HepG2 (cell line): Measurements from ENCODE around the gene TNFRSF18. TPM values are rescaled to one million over a fixed set of nuclear protein-coding genes. Genes with fewer than 3 reads are reported as not detected.

Experiments used
- HNF4A ChIP-seq: sonication (generic); formaldehyde crosslinking; IDR thresholded peaks from 2 replicates; pipeline ENCODE4 v1.4.0; 2020; ENCODE audit warnings: missing genetic modification reagents
- HNRNPUL1 ChIP-seq: fragments of 200-400 bp; formaldehyde crosslinking; IDR thresholded peaks from 2 replicates; pipeline ENCODE4 v1.6.1; 2017; ENCODE audit warnings: low read depth, mild to moderate bottlenecking, low read length, moderate library complexity
- MAZ ChIP-seq, 2 experiments: sonication (generic) in 1 of 2; formaldehyde crosslinking in 1 of 2; IDR thresholded peaks; 2 replicates each; pipeline versions ENCODE4 v1.5.0 to v1.6.1; 2012 to 2020; ENCODE audit warnings: low read depth in 2 of 2, mild to moderate bottlenecking in 2 of 2, borderline replicate concordance in 1 of 2, improper control_type of control experiment in 1 of 2, low read length in 1 of 2, missing genetic modification reagents in 1 of 2, moderate library complexity in 1 of 2
- MBD4 ChIP-seq: IDR thresholded peaks from 2 replicates; pipeline ENCODE4 v1.6.1; 2012; ENCODE audit warnings: low read length, inconsistent platforms, borderline replicate concordance
- MTF1 ChIP-seq: sonication (generic); formaldehyde crosslinking; IDR thresholded peaks from 2 replicates; pipeline ENCODE4 v1.5.0; 2020; ENCODE audit warnings: missing genetic modification reagents
- MYNN ChIP-seq: sonication (generic); formaldehyde crosslinking; IDR thresholded peaks from 2 replicates; pipeline ENCODE4 v1.4.0; 2020; ENCODE audit warnings: mild to moderate bottlenecking, low read depth, missing genetic modification reagents
- NONO ChIP-seq, 2 experiments: fragments of 450-650 bp in 1 of 2; sonication (generic) in 1 of 2; formaldehyde crosslinking in 1 of 2; IDR thresholded peaks in 1 of 2; conservative IDR thresholded peaks in 1 of 2; 2 replicates each; pipeline versions ENCODE4 v1.6.1 to v1.8.0; 2017 to 2022; ENCODE audit warnings: mild to moderate bottlenecking in 1 of 2, missing genetic modification reagents in 1 of 2, moderate library complexity in 1 of 2
- USF2 ChIP-seq, 2 experiments: sonication (generic) in 1 of 2; formaldehyde crosslinking in 1 of 2; IDR thresholded peaks; 2 replicates each; pipeline versions ENCODE4 v1.5.1 to v1.6.1; 2011 to 2020; ENCODE audit warnings: borderline replicate concordance in 1 of 2, low read depth in 1 of 2, low read length in 1 of 2, mild to moderate bottlenecking in 1 of 2, missing genetic modification reagents in 1 of 2, moderate library complexity in 1 of 2
- YY1 ChIP-seq: IDR thresholded peaks from 2 replicates; pipeline ENCODE4 v1.6.1; 2011; ENCODE audit warnings: low read length, low read depth, moderate library complexity, mild to moderate bottlenecking; ENCODE audit not compliant: insufficient read depth, insufficient replicate concordance
- ZBTB1 ChIP-seq: sonication (generic); formaldehyde crosslinking; IDR thresholded peaks from 2 replicates; pipeline ENCODE4 v1.4.0; 2020; ENCODE audit warnings: missing genetic modification reagents, borderline replicate concordance
- ZMAT5 ChIP-seq: sonication (generic); formaldehyde crosslinking; IDR thresholded peaks from 2 replicates; pipeline ENCODE4 v1.5.0; 2020; ENCODE audit warnings: mild to moderate bottlenecking, low read depth, missing genetic modification reagents, borderline replicate concordance
- ZNF136 ChIP-seq: sonication (generic); formaldehyde crosslinking; IDR thresholded peaks from 2 replicates; pipeline ENCODE4 v1.8.1; 2022; ENCODE audit warnings: low read depth, mild to moderate bottlenecking, moderate library complexity, missing genetic modification reagents
- ZNF234 ChIP-seq: sonication (generic); formaldehyde crosslinking; conservative IDR thresholded peaks from 2 replicates; pipeline ENCODE4 v1.5.1; 2020; ENCODE audit warnings: mild to moderate bottlenecking, missing genetic modification reagents
- ZNF782 ChIP-seq: sonication (generic); formaldehyde crosslinking; IDR thresholded peaks from 2 replicates; pipeline ENCODE4 v1.4.0; 2020; ENCODE audit warnings: missing genetic modification reagents, mild to moderate bottlenecking, borderline replicate concordance
- polyA plus RNA-seq, 8 experiments: library from polyadenylated mRNA; depleted of rRNA in 3 of 8; stranded (reverse) in 7 of 8; unstranded in 1 of 8; fragments of >200 nt; fragmentation: Illumina TruSeq in 4 of 8; extraction: Trizol in 4 of 8; gene quantifications; 2 replicates each; pipeline versions ENCODE4 v1.2.1 to v1.2.3, GENCODE V29; 2011 to 2016; ENCODE audit warnings: low read depth in 4 of 8, missing spikeins in 1 of 8, mixed read lengths in 1 of 8; ENCODE audit not compliant: insufficient read depth in 1 of 8
- total RNA-seq, 5 experiments: library from RNA; depleted of rRNA; stranded (reverse); fragments of >200 nt; fragmentation: Illumina TruSeq; extraction: Trizol; gene quantifications; 2 replicates each; pipeline ENCODE4 v1.2.3, GENCODE V29; 2016; ENCODE audit warnings: low read depth in 1 of 5
- TF ChIP-seq, protein P1 (sequence below): IDR thresholded peaks from 2 replicates; pipeline ENCODE4 v1.6.1; 2016; ENCODE audit warnings: low read depth, missing genetic modification reagents, missing compliant biosample characterization
- TF ChIP-seq, protein P2 (sequence below): sonication (generic); formaldehyde crosslinking; IDR thresholded peaks from 2 replicates; pipeline ENCODE4 v1.9.0; 2022; ENCODE audit warnings: missing genetic modification reagents, mild to moderate bottlenecking, borderline replicate concordance

The TNFRSF18 gene
- total and polyA plus RNA-seq, 2 of the 13 experiments (the other 11 are each of a cell fraction or from before 2014, with no cell fraction given): not detected

- TF ChIP-seq YY1 (peak; percentile 100), HNRNPUL1 (no peak; the same call in 1 of the 2 replicates), NONO (IDR thresholded peaks at IDR 0.05) (no peak), NONO (CRISPR knock-in tag; conservative IDR thresholded peaks at IDR 0.05) (peak; percentile 86), MYNN (CRISPR knock-in tag) (no peak; the same call in 1 of the 2 replicates), ZNF234 (CRISPR knock-in tag) (peak; percentile 90; the same call in 1 of the 2 replicates), ZNF136 (no peak), MBD4 (no peak), MTF1 (no peak), ZMAT5 (CRISPR knock-in tag) (no peak), HNF4A (CRISPR knock-in tag) (0 out of 2 replicates have a peak, but pooled peaks have one; percentile 3), ZBTB1 (CRISPR knock-in tag) (no peak), ZNF782 (0 out of 2 replicates have a peak, but pooled peaks have one; percentile 68), MAZ (IDR thresholded peaks at IDR 0.05; ENCODE audit: borderline replicate concordance, low read depth, low read length) (no peak), MAZ (CRISPR knock-in tag; IDR thresholded peaks at IDR 0.05; ENCODE audit: low read depth) (peak; percentile 60; the same call in 1 of the 2 replicates), USF2 (IDR thresholded peaks at IDR 0.05; ENCODE audit: low read depth, low read length) (peak; percentile 90), USF2 (CRISPR knock-in tag; IDR thresholded peaks at IDR 0.05; ENCODE audit: borderline replicate concordance) (peak; percentile 82; the same call in 1 of the 2 replicates)
- TF ChIP-seq, protein P1, sequence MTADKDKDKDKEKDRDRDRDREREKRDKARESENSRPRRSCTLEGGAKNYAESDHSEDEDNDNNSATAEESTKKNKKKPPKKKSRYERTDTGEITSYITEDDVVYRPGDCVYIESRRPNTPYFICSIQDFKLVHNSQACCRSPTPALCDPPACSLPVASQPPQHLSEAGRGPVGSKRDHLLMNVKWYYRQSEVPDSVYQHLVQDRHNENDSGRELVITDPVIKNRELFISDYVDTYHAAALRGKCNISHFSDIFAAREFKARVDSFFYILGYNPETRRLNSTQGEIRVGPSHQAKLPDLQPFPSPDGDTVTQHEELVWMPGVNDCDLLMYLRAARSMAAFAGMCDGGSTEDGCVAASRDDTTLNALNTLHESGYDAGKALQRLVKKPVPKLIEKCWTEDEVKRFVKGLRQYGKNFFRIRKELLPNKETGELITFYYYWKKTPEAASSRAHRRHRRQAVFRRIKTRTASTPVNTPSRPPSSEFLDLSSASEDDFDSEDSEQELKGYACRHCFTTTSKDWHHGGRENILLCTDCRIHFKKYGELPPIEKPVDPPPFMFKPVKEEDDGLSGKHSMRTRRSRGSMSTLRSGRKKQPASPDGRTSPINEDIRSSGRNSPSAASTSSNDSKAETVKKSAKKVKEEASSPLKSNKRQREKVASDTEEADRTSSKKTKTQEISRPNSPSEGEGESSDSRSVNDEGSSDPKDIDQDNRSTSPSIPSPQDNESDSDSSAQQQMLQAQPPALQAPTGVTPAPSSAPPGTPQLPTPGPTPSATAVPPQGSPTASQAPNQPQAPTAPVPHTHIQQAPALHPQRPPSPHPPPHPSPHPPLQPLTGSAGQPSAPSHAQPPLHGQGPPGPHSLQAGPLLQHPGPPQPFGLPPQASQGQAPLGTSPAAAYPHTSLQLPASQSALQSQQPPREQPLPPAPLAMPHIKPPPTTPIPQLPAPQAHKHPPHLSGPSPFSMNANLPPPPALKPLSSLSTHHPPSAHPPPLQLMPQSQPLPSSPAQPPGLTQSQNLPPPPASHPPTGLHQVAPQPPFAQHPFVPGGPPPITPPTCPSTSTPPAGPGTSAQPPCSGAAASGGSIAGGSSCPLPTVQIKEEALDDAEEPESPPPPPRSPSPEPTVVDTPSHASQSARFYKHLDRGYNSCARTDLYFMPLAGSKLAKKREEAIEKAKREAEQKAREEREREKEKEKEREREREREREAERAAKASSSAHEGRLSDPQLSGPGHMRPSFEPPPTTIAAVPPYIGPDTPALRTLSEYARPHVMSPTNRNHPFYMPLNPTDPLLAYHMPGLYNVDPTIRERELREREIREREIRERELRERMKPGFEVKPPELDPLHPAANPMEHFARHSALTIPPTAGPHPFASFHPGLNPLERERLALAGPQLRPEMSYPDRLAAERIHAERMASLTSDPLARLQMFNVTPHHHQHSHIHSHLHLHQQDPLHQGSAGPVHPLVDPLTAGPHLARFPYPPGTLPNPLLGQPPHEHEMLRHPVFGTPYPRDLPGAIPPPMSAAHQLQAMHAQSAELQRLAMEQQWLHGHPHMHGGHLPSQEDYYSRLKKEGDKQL (CRISPR knock-in tag): 0 out of 2 replicates have a peak, but pooled peaks have one; percentile 19
- TF ChIP-seq, protein P2, sequence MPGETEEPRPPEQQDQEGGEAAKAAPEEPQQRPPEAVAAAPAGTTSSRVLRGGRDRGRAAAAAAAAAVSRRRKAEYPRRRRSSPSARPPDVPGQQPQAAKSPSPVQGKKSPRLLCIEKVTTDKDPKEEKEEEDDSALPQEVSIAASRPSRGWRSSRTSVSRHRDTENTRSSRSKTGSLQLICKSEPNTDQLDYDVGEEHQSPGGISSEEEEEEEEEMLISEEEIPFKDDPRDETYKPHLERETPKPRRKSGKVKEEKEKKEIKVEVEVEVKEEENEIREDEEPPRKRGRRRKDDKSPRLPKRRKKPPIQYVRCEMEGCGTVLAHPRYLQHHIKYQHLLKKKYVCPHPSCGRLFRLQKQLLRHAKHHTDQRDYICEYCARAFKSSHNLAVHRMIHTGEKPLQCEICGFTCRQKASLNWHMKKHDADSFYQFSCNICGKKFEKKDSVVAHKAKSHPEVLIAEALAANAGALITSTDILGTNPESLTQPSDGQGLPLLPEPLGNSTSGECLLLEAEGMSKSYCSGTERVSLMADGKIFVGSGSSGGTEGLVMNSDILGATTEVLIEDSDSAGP (CRISPR knock-in tag): peak; percentile 49; the same call in 1 of the 2 replicates
These were observed 25.2 kb upstream of the TNFRSF18 start, which contains the start of gene SDF4 (continued) for GRCh38 chr1:1231400-1232207.
